Parathyroid adenoma (tissue), 2 donors: Measurements from ENCODE around the gene CGN.

Experiments used
- H2AFZ ChIP-seq: fragments of 300-600 bp; sonication (generic); one replicate; pipeline ENCODE4 v1.7.0; 2017; ENCODE audit warnings: antibody characterized with exemption, mild to moderate bottlenecking
- H3K27ac ChIP-seq: fragments of 300-600 bp; sonication (generic); one replicate; pipeline ENCODE4 v1.7.0; 2017
- H3K27me3 ChIP-seq: fragments of 300-600 bp; sonication (generic); one replicate; pipeline ENCODE4 v1.7.0; 2017; ENCODE audit warnings: low read length; ENCODE audit not compliant: control insufficient read depth, insufficient read depth
- H3K36me3 ChIP-seq: fragments of 300-600 bp; sonication (generic); one replicate; pipeline ENCODE4 v1.7.0; 2017; ENCODE audit warnings: low read length; ENCODE audit not compliant: control insufficient read depth, insufficient read depth
- H3K4me1 ChIP-seq: fragments of 300-600 bp; sonication (generic); one replicate; pipeline ENCODE4 v1.7.0; 2017; ENCODE audit warnings: control low read depth
- H3K4me2 ChIP-seq: fragments of 300-600 bp; sonication (generic); one replicate; pipeline ENCODE4 v1.7.0; 2017; ENCODE audit warnings: low read length
- H3K4me3 ChIP-seq: fragments of 300-600 bp; sonication (generic); one replicate; pipeline ENCODE4 v1.7.0; 2017; ENCODE audit warnings: low read depth, low read length
- H3K79me2 ChIP-seq: fragments of 300-600 bp; sonication (generic); one replicate; pipeline ENCODE4 v1.7.0; 2017; ENCODE audit warnings: control low read depth
- H3K9ac ChIP-seq: fragments of 300-600 bp; sonication (generic); one replicate; pipeline ENCODE4 v1.7.0; 2017; ENCODE audit warnings: mild to moderate bottlenecking
- H3K9me3 ChIP-seq: fragments of 300-600 bp; sonication (generic); one replicate; pipeline ENCODE4 v1.7.0; 2017; ENCODE audit warnings: low read length; ENCODE audit not compliant: control insufficient read depth
- TF ChIP-seq, protein P1 (sequence below): fragments of 300-600 bp; sonication (generic); IDR thresholded peaks from one replicate; pipeline ENCODE4 v1.7.0; 2017; ENCODE audit warnings: antibody characterized with exemption, mild to moderate bottlenecking
- donor health status: primary hyperparathyroidism.

Gene CGN

DNA sequence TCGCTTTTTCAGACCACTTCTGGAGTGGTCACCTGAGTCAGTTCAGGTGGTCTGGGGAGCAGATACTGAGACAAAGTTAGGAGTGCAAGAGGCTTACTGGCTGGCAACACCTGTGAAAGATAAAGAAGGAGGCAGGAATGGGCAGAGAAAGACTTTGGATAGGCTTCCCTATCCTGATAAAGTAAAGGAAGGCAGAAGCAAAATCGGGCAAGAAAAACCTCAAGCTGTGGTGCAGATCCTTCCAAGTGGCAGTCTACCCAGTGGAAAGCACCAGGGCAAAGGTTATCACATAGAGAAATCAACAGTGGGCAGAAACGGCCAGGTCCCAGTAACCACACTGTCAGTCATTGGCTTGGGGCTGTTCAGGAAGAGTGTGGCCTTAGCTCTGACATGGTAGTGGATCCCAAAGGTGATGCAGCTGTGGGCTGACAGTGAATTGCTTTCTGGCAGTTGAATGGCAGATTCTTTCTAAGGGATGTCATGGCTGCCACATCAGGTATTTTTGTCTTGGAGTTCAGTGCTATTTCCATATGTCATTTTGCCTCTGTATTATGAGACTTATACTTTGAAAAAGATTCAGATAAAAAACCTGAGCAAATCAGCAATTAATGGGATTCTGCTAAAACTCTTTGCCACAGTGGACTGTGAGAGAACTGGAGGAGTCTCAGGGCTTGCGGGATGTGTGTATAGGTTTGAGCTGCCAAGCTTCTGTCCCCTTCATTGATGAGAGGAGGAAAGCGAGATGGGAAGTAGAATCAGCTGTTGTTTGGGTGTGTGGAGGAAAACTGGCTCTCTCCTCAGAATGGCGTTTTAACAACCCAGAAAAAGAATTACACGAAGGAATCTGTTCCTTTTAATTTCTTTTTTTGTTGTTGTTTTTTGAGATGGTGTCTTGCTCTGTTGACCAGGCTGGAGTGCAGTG, 8.1 kb upstream of the CGN start:
- Histone ChIP-seq H3K36me3 (no peaks in the 10 kb centered on the region), H3K79me2 (no peaks in the 10 kb centered on the region), H3K9me3 (no peaks in the 10 kb centered on the region), H3K27ac (peak overlapping the region; percentile 90), H2AFZ (peak overlapping the region; percentile 78), H3K4me1 (peaks cover 16% of the 10 kb centered on the region), H3K4me2 (peak overlapping the region; percentile 38), H3K27me3 (no peaks in the 10 kb centered on the region), H3K4me3 (no peak overlapping the region), H3K9ac (no peak overlapping the region)
- TF ChIP-seq, protein P1, sequence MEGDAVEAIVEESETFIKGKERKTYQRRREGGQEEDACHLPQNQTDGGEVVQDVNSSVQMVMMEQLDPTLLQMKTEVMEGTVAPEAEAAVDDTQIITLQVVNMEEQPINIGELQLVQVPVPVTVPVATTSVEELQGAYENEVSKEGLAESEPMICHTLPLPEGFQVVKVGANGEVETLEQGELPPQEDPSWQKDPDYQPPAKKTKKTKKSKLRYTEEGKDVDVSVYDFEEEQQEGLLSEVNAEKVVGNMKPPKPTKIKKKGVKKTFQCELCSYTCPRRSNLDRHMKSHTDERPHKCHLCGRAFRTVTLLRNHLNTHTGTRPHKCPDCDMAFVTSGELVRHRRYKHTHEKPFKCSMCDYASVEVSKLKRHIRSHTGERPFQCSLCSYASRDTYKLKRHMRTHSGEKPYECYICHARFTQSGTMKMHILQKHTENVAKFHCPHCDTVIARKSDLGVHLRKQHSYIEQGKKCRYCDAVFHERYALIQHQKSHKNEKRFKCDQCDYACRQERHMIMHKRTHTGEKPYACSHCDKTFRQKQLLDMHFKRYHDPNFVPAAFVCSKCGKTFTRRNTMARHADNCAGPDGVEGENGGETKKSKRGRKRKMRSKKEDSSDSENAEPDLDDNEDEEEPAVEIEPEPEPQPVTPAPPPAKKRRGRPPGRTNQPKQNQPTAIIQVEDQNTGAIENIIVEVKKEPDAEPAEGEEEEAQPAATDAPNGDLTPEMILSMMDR, result no peak

DNA sequence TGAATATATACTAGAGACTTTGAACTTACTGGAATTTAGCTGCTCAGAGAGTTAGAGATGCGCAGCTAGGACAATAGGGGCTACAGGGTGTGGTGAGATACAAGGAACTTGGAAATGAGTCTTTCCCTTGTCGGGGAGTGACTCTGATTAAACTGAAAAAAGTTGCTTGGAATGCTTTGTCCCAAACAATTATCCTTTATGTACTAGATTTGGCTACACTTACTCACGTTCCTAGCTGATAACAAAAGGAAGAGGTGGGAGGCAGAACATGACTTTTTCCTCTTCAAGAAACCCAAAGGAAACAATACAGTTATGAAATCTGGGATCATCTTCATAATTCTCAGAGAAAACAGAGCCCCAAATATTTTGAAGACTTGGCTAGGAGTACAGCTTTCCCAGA, 6.9 kb upstream of the CGN start:
- no peaks in the 10 kb centered on the region for H3K27me3 ChIP-seq
- H3K4me2 ChIP-seq, result no peak overlapping the region
- no peaks in the 10 kb centered on the region for H3K79me2 ChIP-seq
- TF ChIP-seq, protein P1, result no peak
- peaks cover 16% of the 10 kb centered on the region for H3K4me1 ChIP-seq
- H3K4me3 ChIP-seq, result no peak overlapping the region
- no peaks in the 10 kb centered on the region for H3K9me3 ChIP-seq
- no peak overlapping the region for H2AFZ ChIP-seq
- no peaks in the 10 kb centered on the region for H3K36me3 ChIP-seq
- no peak overlapping the region for H3K9ac ChIP-seq
- H3K27ac ChIP-seq, result no peak overlapping the region

DNA sequence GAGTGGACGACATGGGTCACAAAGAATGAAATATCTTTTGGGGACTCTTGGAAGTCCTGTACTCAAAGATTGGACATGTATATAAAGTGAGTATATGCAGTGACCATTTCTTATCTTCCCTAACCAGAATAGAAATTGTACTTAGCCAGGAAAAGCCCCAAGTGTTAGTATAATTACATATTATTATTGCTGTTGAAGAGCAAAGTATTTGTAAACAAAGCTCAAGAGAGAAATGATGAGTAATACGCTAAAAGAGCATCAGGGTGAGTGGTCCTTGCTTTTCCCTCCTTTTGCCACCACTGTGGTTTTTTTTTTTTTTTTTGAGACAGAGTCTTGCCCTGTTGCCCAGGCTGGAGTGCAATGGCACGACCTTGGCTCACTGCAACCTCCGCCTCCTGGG, 6.4 kb upstream of the CGN start:
- TF ChIP-seq, protein P1, result no peak
- H3K36me3 ChIP-seq, result no peaks in the 10 kb centered on the region
- no peaks in the 10 kb centered on the region for H3K9me3 ChIP-seq
- no peak overlapping the region for H3K27ac ChIP-seq
- H3K4me1 ChIP-seq, result peaks cover 16% of the 10 kb centered on the region
- no peaks in the 10 kb centered on the region for H3K79me2 ChIP-seq
- no peak overlapping the region for H3K4me3 ChIP-seq
- no peak overlapping the region for H2AFZ ChIP-seq
- no peak overlapping the region for H3K4me2 ChIP-seq
- no peak overlapping the region for H3K9ac ChIP-seq
- no peaks in the 10 kb centered on the region for H3K27me3 ChIP-seq

DNA sequence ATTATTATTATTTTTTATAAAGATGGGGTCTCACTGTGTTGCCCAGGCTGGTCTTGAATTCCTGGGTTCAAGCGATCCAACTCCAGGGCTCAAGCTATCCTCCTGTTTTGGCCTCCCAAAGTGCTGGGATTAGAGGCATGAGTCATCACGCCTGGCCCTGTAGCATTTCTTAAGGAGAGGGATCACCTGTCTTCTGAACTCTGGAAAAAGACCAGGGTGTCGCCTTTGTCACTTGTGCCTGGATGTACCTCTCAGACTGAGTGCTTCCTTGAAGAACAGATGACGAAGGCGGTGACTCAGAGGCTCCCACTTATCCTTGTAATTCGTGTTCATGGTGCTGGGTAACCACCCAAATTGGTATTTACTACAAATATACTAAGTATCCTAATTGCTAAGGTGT, 2.4 kb upstream of the CGN start:
- Histone ChIP-seq H3K4me2 (no peak overlapping the region), H3K9ac (no peak overlapping the region), H3K36me3 (no peaks in the 10 kb centered on the region), H3K4me3 (no peak overlapping the region), H2AFZ (no peak overlapping the region), H3K79me2 (no peaks in the 10 kb centered on the region), H3K27ac (no peak overlapping the region), H3K9me3 (no peaks in the 10 kb centered on the region), H3K27me3 (no peaks in the 10 kb centered on the region), H3K4me1 (peaks cover 9% of the 10 kb centered on the region)
- TF ChIP-seq, protein P1, result no peak
